PFSK-1 (cell line): ENCODE data around the gene SIGLEC1.

Source experiments
- FOXP2 ChIP-seq: optimal IDR thresholded peaks from 2 replicates; pipeline ENCODE3; 2011; ENCODE audit warnings: borderline replicate concordance, control low read depth, inconsistent platforms; ENCODE audit not compliant: insufficient read depth; ENCODE audit errors: extremely low read length, extremely low read depth
- POLR2AphosphoS5 ChIP-seq: IDR thresholded peaks from 2 replicates; pipeline ENCODE4 v1.6.1; 2012; ENCODE audit warnings: low read depth, mild to moderate bottlenecking, control low read depth, low read length, moderate library complexity
- SIN3A ChIP-seq: IDR thresholded peaks from 2 replicates; pipeline ENCODE4 v1.6.1; 2012; ENCODE audit warnings: mild to moderate bottlenecking, low read length, moderate library complexity, borderline replicate concordance; ENCODE audit not compliant: insufficient read depth
- TAF1 ChIP-seq: IDR thresholded peaks from 2 replicates; pipeline ENCODE4 v1.6.1; 2012; ENCODE audit warnings: low read length, control low read depth, borderline replicate concordance; ENCODE audit not compliant: insufficient read depth

GRCh38 chr20:3686421-3686820, 26.0 kb downstream of the SIGLEC1 start:
- TF ChIP-seq POLR2AphosphoS5 (no peak), SIN3A (no peak), TAF1 (no peak), FOXP2 (no peak)
